Measurements from ENCODE around the gene TRIM71.

TRIM71 gene

GRCh38 chr3:32869513-32870047, 51.8 kb downstream of the TRIM71 start:
- no peak for DNase-seq

- no peak for DNase-seq
Observed at GRCh38 chr3:32870373-32871095, 52.7 kb downstream of the TRIM71 start.

GRCh38 chr3:32871273-32871672, 53.5 kb downstream of the TRIM71 start:
- no peak for DNase-seq

- peak; percentile 3 for DNase-seq
Observed at GRCh38 chr3:32872487-32873382, 54.9 kb downstream of the TRIM71 start.

- no peak for DNase-seq
Observed at GRCh38 chr3:32873531-32874130, 55.8 kb downstream of the TRIM71 start.

- no peak for DNase-seq
Observed at GRCh38 chr3:32876920-32877319, 59.1 kb downstream of the TRIM71 start.

- no peak for DNase-seq
Observed at GRCh38 chr3:32877598-32877997, 59.8 kb downstream of the TRIM71 start.

- no peak for DNase-seq
Observed at GRCh38 chr3:32880225-32880624, 62.4 kb downstream of the TRIM71 start.

- no peak for DNase-seq
Observed at GRCh38 chr3:32881624-32882023, 63.8 kb downstream of the TRIM71 start.

GRCh38 chr3:32882189-32882588, 64.4 kb downstream of the TRIM71 start:
- no peak for DNase-seq

- DNase-seq: no peak
Observed at GRCh38 chr3:32882603-32883025, 64.8 kb downstream of the TRIM71 start.

GRCh38 chr3:32883817-32884216, 66.0 kb downstream of the TRIM71 start:
- no peak for DNase-seq

- no peak for DNase-seq
Observed at GRCh38 chr3:32884591-32884990, 66.8 kb downstream of the TRIM71 start.

- DNase-seq: no peak
Observed at GRCh38 chr3:32885283-32885901, 67.6 kb downstream of the TRIM71 start.

GRCh38 chr3:32886296-32886695, 68.5 kb downstream of the TRIM71 start:
- no peak for DNase-seq

GRCh38 chr3:32886911-32887310, 69.1 kb downstream of the TRIM71 start:
- DNase-seq: no peak

GRCh38 chr3:32888739-32889138, 70.9 kb downstream of the TRIM71 start:
- DNase-seq: no peak

- DNase-seq: no peak
Observed at GRCh38 chr3:32890420-32891276, 72.9 kb downstream of the TRIM71 start.

GRCh38 chr3:32891365-32891764, 73.6 kb downstream of the TRIM71 start:
- DNase-seq: no peak

- no peak for DNase-seq
Observed at GRCh38 chr3:32892625-32893598, 75.1 kb downstream of the TRIM71 start.

- no peak for DNase-seq
Observed at GRCh38 chr3:32894977-32895376, 77.2 kb downstream of the TRIM71 start.
